HG02938 (cell line): Measurements from ENCODE around the gene ZC3HAV1.
"Not testable (repeated sequence)": the region's sequence is repeated elsewhere in the genome, so short reads cannot be mapped to it uniquely, and the experiment has no call there.

Experiments used
- ATAC-seq: cut with Tn5 transposase; IDR thresholded peaks from one replicate; pipeline ENCODE4 v1.9.1; 2021; ENCODE audit warnings: mild to moderate bottlenecking, moderate library complexity; ENCODE audit not compliant: unreplicated experiment

ZC3HAV1 gene

GRCh38 chr7:139112741-139113250 is 3.3 kb upstream of the ZC3HAV1 start:
- ATAC-seq: no peak

- no peak for ATAC-seq
Observed at GRCh38 chr7:139112316-139112715, 2.8 kb upstream of the ZC3HAV1 start.

GRCh38 chr7:139111811-139112301 is 2.3 kb upstream of the ZC3HAV1 start:
- no peak for ATAC-seq

- no peak for ATAC-seq
Observed at GRCh38 chr7:139111147-139111546, 1.6 kb upstream of the ZC3HAV1 start.

GRCh38 chr7:139109983-139110411 is 477 bp upstream of the ZC3HAV1 start:
- ATAC-seq: no peak

- peak; percentile 8 for ATAC-seq
Observed at GRCh38 chr7:139108266-139109187, 993 bp downstream of the ZC3HAV1 start.

GRCh38 chr7:139106959-139107358 is 2.6 kb downstream of the ZC3HAV1 start:
- no peak for ATAC-seq

GRCh38 chr7:139106227-139106626 is 3.3 kb downstream of the ZC3HAV1 start:
- not testable (repeated sequence) for ATAC-seq

- ATAC-seq: no peak
Observed at GRCh38 chr7:139105484-139105883, 4.0 kb downstream of the ZC3HAV1 start.

GRCh38 chr7:139104091-139104450 is 5.4 kb downstream of the ZC3HAV1 start:
- no peak for ATAC-seq

GRCh38 chr7:139103057-139103815 is 6.3 kb downstream of the ZC3HAV1 start:
- ATAC-seq: no peak

GRCh38 chr7:139101637-139102158 is 7.8 kb downstream of the ZC3HAV1 start:
- not testable (repeated sequence) for ATAC-seq

- ATAC-seq: no peak
Observed at GRCh38 chr7:139099172-139099947, 10.2 kb downstream of the ZC3HAV1 start.

GRCh38 chr7:139095194-139095659 is 14.3 kb downstream of the ZC3HAV1 start:
- peak; percentile 99 for ATAC-seq

- ATAC-seq: peak; percentile 7
Observed at GRCh38 chr7:139094596-139094995, 14.9 kb downstream of the ZC3HAV1 start.

- ATAC-seq: no peak
Observed at GRCh38 chr7:139094030-139094429, 15.5 kb downstream of the ZC3HAV1 start.

- ATAC-seq: not testable (repeated sequence)
Observed at GRCh38 chr7:139093512-139093911, 16.0 kb downstream of the ZC3HAV1 start.

- no peak for ATAC-seq
Observed at GRCh38 chr7:139092090-139092796, 17.3 kb downstream of the ZC3HAV1 start.

- ATAC-seq: no peak
Observed at GRCh38 chr7:139091677-139091996, 17.9 kb downstream of the ZC3HAV1 start.

GRCh38 chr7:139089118-139089517 is 20.4 kb downstream of the ZC3HAV1 start:
- no peak for ATAC-seq
